IMR-90 (cell line): ENCODE measurements around the gene MAK. TPM values are rescaled to one million over a fixed set of nuclear protein-coding genes. Genes with fewer than 3 reads are reported as not detected.

Source experiments
- ATAC-seq: fragments of 200-7000 bp; cut with Tn5 transposase; 2 replicates; pipeline ENCODE4 v1.9.1; 2020; ENCODE audit warnings: low read depth, mild to moderate bottlenecking, moderate library complexity
- BruUV-seq: library from RNA; stranded (reverse); fragments of 400-500 nt; replicated peaks from 2 replicates; lab custom pipeline; 2021; lab: Mats Ljungman, UMichigan
- CTCF ChIA-PET: fragments of 300-600 bp; formaldehyde crosslinking; extraction: SDS; loops from one replicate; lab custom pipeline; 2021; ENCODE audit warnings: antibody characterized with exemption; lab: Yijun Ruan, JAX
- POLR2A ChIA-PET: fragments of 300-600 bp; sonication (Branson Sonifier 250); formaldehyde crosslinking; loops from one replicate; lab custom pipeline; 2022; ENCODE audit warnings: antibody characterized with exemption; ENCODE audit not compliant: unreplicated experiment; lab: Charles Lee
- DNase-seq: peaks from one replicate; pipeline ENCODE4 v3.0.0; 2013
- H2AFZ ChIP-seq: replicated peaks from 2 replicates; pipeline ENCODE3; 2013; ENCODE audit warnings: low read length, mild to moderate bottlenecking; ENCODE audit not compliant: poor library complexity
- H2AK5ac ChIP-seq: 2 replicates; pipeline ENCODE4 v1.6.1; 2013; ENCODE audit warnings: low read depth, low read length, inconsistent platforms
- H2AK9ac ChIP-seq: replicated peaks from 2 replicates; pipeline ENCODE3; 2013; ENCODE audit warnings: mild to moderate bottlenecking, low read depth, low read length, moderate library complexity; ENCODE audit not compliant: poor library complexity
- H2BK120ac ChIP-seq: 2 replicates; pipeline ENCODE4 v1.6.1; 2013; ENCODE audit warnings: low read depth, low read length, inconsistent platforms
- H2BK15ac ChIP-seq: 3 replicates; pipeline ENCODE4 v1.6.1; 2013; ENCODE audit warnings: low read depth, low read length, inconsistent platforms
- H2BK20ac ChIP-seq: 2 replicates; pipeline ENCODE4 v1.6.1; 2013; ENCODE audit warnings: low read depth, mild to moderate bottlenecking, inconsistent platforms, low read length, moderate library complexity
- H2BK5ac ChIP-seq: 2 replicates; pipeline ENCODE4 v1.6.1; 2013; ENCODE audit warnings: mild to moderate bottlenecking, low read depth, low read length, inconsistent platforms; ENCODE audit not compliant: poor library complexity, severe bottlenecking
- H3K14ac ChIP-seq: replicated peaks from 2 replicates; pipeline ENCODE4 v1.6.1; 2013; ENCODE audit warnings: low read depth, low read length, inconsistent platforms
- H3K18ac ChIP-seq: 2 replicates; pipeline ENCODE4 v1.6.1; 2013; ENCODE audit warnings: low read depth, low read length, control low read depth
- H3K23ac ChIP-seq: 2 replicates; pipeline ENCODE4 v1.6.1; 2013; ENCODE audit warnings: low read depth, low read length, inconsistent platforms
- H3K27ac ChIP-seq: 2 replicates; pipeline ENCODE4 v1.5.1; 2013; ENCODE audit warnings: mild to moderate bottlenecking, control low read depth, low read length; ENCODE audit not compliant: insufficient read depth
- H3K27me3 ChIP-seq: 2 replicates; pipeline ENCODE4 v1.6.1; 2013; ENCODE audit warnings: low read length; ENCODE audit not compliant: control insufficient read depth, insufficient read depth
- H3K36me3 ChIP-seq: 2 replicates; pipeline ENCODE4 v1.6.1; 2013; ENCODE audit warnings: low read length, mixed read lengths; ENCODE audit not compliant: control insufficient read depth, insufficient read depth
- H3K4ac ChIP-seq: 2 replicates; pipeline ENCODE4 v1.6.1; 2013; ENCODE audit warnings: low read depth, low read length, inconsistent platforms
- H3K4me1 ChIP-seq: 2 replicates; pipeline ENCODE4 v1.6.1; 2013; ENCODE audit warnings: low read length, mixed read lengths; ENCODE audit not compliant: control insufficient read depth, insufficient read depth
- H3K4me2 ChIP-seq: 2 replicates; pipeline ENCODE4 v1.6.1; 2013; ENCODE audit warnings: low read depth, mild to moderate bottlenecking, control low read depth, low read length, moderate library complexity
- H3K4me3 ChIP-seq: 2 replicates; pipeline ENCODE4 v1.5.1; 2013; ENCODE audit warnings: low read depth, mild to moderate bottlenecking, control low read depth, low read length, moderate library complexity; ENCODE audit not compliant: insufficient read depth
- H3K56ac ChIP-seq: 2 replicates; pipeline ENCODE4 v1.6.1; 2013; ENCODE audit warnings: low read length, inconsistent platforms; ENCODE audit not compliant: insufficient read depth; ENCODE audit errors: extremely low read depth
- H3K79me1 ChIP-seq, 2 experiments: 2 replicates each; pipeline ENCODE4 v1.6.1; 2013; ENCODE audit warnings: low read length in 2 of 2, inconsistent platforms in 1 of 2, low read depth in 1 of 2
- H3K9ac ChIP-seq: 2 replicates; pipeline ENCODE4 v1.6.1; 2013; ENCODE audit warnings: low read depth, low read length, control low read depth
- H3K9me1 ChIP-seq: 2 replicates; pipeline ENCODE4 v1.6.1; 2013; ENCODE audit warnings: low read length, inconsistent platforms; ENCODE audit not compliant: insufficient read depth
- H3K9me3 ChIP-seq: 2 replicates; pipeline ENCODE4 v1.6.1; 2013; ENCODE audit warnings: low read length; ENCODE audit not compliant: control insufficient read depth, insufficient read depth
- H4K20me1 ChIP-seq: 2 replicates; pipeline ENCODE4 v1.6.1; 2013; ENCODE audit warnings: low read length, inconsistent platforms; ENCODE audit not compliant: insufficient read depth
- H4K5ac ChIP-seq: 2 replicates; pipeline ENCODE4 v1.6.1; 2013; ENCODE audit warnings: mild to moderate bottlenecking, low read depth, low read length, control low read depth
- H4K8ac ChIP-seq, 2 experiments: 2 replicates each; pipeline ENCODE4 v1.6.1; 2013; ENCODE audit warnings: low read depth in 2 of 2, low read length in 2 of 2, control low read depth in 1 of 2, inconsistent platforms in 1 of 2
- H4K91ac ChIP-seq: 2 replicates; pipeline ENCODE4 v1.6.1; 2013; ENCODE audit warnings: low read depth, low read length, inconsistent platforms; ENCODE audit not compliant: insufficient read depth
- BHLHE40 ChIP-seq: fragments of 150-350 bp; IDR thresholded peaks from 2 replicates; pipeline ENCODE4 v1.6.1; 2016; ENCODE audit warnings: mild to moderate bottlenecking, low read depth, low read length
- CEBPB ChIP-seq: IDR thresholded peaks from 2 replicates; pipeline ENCODE4 v1.6.1; 2012; ENCODE audit warnings: low read depth, low read length, improper control_type of control experiment
- CHD1 ChIP-seq: IDR thresholded peaks from 2 replicates; pipeline ENCODE4 v1.6.1; 2012; ENCODE audit warnings: low read depth, low read length, improper control_type of control experiment
- CTCF ChIP-seq: conservative IDR thresholded peaks from 2 replicates; pipeline ENCODE4 v1.5.1; 2012; ENCODE audit warnings: mild to moderate bottlenecking, low read depth, low read length, improper control_type of control experiment
- ELK1 ChIP-seq: fragments of 150-350 bp; IDR thresholded peaks from 2 replicates; pipeline ENCODE4 v1.6.1; 2016; ENCODE audit warnings: low read depth, mild to moderate bottlenecking, low read length, moderate library complexity, borderline replicate concordance
- FOS ChIP-seq: fragments of 150-350 bp; IDR thresholded peaks from 2 replicates; pipeline ENCODE4 v1.6.1; 2016; ENCODE audit warnings: low read depth, low read length
- MAFK ChIP-seq: IDR thresholded peaks from 2 replicates; pipeline ENCODE4 v1.6.1; 2012; ENCODE audit warnings: low read depth, low read length, improper control_type of control experiment
- MAZ ChIP-seq: IDR thresholded peaks from 2 replicates; pipeline ENCODE4 v1.6.1; 2012; ENCODE audit warnings: low read depth, mild to moderate bottlenecking, low read length, improper control_type of control experiment, moderate library complexity, borderline replicate concordance
- MXI1 ChIP-seq: IDR thresholded peaks from 2 replicates; pipeline ENCODE4 v1.6.1; 2012; ENCODE audit warnings: low read depth, mild to moderate bottlenecking, low read length, moderate library complexity, borderline replicate concordance
- NFE2L2 ChIP-seq: fragments of 150-350 bp; IDR thresholded peaks from 2 replicates; pipeline ENCODE4 v1.6.1; 2016; ENCODE audit warnings: low read depth, mild to moderate bottlenecking, low read length
- POLR2A ChIP-seq: IDR thresholded peaks from 2 replicates; pipeline ENCODE4 v1.6.1; 2012; ENCODE audit warnings: mild to moderate bottlenecking, low read depth, low read length
- RAD21 ChIP-seq: IDR thresholded peaks from 2 replicates; pipeline ENCODE4 v1.6.1; 2012; ENCODE audit warnings: low read length, improper control_type of control experiment
- RCOR1 ChIP-seq: IDR thresholded peaks from 2 replicates; pipeline ENCODE4 v1.6.1; 2012; ENCODE audit warnings: mild to moderate bottlenecking, low read length, improper control_type of control experiment; ENCODE audit not compliant: insufficient replicate concordance
- RFX5 ChIP-seq: IDR thresholded peaks from 2 replicates; pipeline ENCODE4 v1.8.0; 2012; ENCODE audit warnings: low read depth, mild to moderate bottlenecking, low read length, moderate library complexity
- SMC3 ChIP-seq: fragments of 150-350 bp; IDR thresholded peaks from 2 replicates; pipeline ENCODE4 v1.6.1; 2016; ENCODE audit warnings: low read depth, mild to moderate bottlenecking, antibody characterized with exemption, low read length, moderate library complexity
- USF2 ChIP-seq: fragments of 150-350 bp; IDR thresholded peaks from 2 replicates; pipeline ENCODE4 v1.6.1; 2017; ENCODE audit warnings: mild to moderate bottlenecking, antibody characterized with exemption, low read length, low read depth
- WGBS, 2 experiments: methylation state at CpG; one replicate each; pipeline versions ENCODE4 v1.1.5 to v1.1.7; 2013; ENCODE audit warnings: missing lambda C conversion rate in 2 of 2; ENCODE audit not compliant: insufficient read length in 1 of 2; ENCODE audit errors: extremely low coverage in 2 of 2; 5-methylcytosine and 5-hydroxymethylcytosine counted together
- dilution Hi-C: fragments of 300-500 bp; cut with HindIII; formaldehyde crosslinking; loops from one replicate; pipeline ENCODE4 v1.14.3; 2018; ENCODE audit warnings: low sequenced_read_pairs; ENCODE audit not compliant: unreplicated experiment
- in situ Hi-C: fragments of 300-500 bp; cut with MboI; formaldehyde crosslinking; loops from 3 replicates; pipeline ENCODE4 v1.14.3; 2019; ENCODE audit warnings: low sequenced_read_pairs, inconsistent platforms, mixed read lengths
- intact Hi-C: fragments of 100-400 bp; cut with micrococcal nuclease; formaldehyde crosslinking; loops from 2 replicates; pipeline ENCODE4 v1.10.0; 2022
- polyA plus RNA-seq, 3 experiments: library from polyadenylated mRNA; depleted of rRNA; stranded (reverse); fragments of >200 nt; gene quantifications; 2 replicates each; pipeline ENCODE4 v1.2.3, GENCODE V29; 2012; ENCODE audit warnings: low replicate concordance in 1 of 3
- total RNA-seq: library from RNA; depleted of rRNA; stranded (reverse); fragments of >200 nt; gene quantifications from 2 replicates; pipeline ENCODE4 v1.2.3, GENCODE V29; 2012

MAK gene
- total and polyA plus RNA-seq, 2 of the 4 experiments (the other 2 are of a cell fraction): not detected

GRCh38 chr6:10857259-10857658 lies 18.9 kb upstream of the MAK start:
- no peak for DNase-seq
- Histone ChIP-seq H2BK20ac (no peak overlapping the region), H3K9ac (no peak overlapping the region), H3K79me1 (no peaks in the 10 kb centered on the region), H2AK9ac (no peak overlapping the region), H3K36me3 (no peaks in the 10 kb centered on the region), H4K91ac (no peak overlapping the region), H4K20me1 (no peaks in the 10 kb centered on the region), H4K8ac (no peak overlapping the region), H3K56ac (no peak overlapping the region), H3K4me2 (no peak overlapping the region), H4K5ac (no peak overlapping the region), H3K23ac (no peak overlapping the region), H3K27ac (no peak overlapping the region), H3K4me1 (no peaks in the 10 kb centered on the region; the same call in 1 of the 2 replicates), H3K14ac (no peak overlapping the region), H3K27me3 (peaks cover under 1% of the 10 kb centered on the region), H3K4ac (no peak overlapping the region), H3K9me1 (no peaks in the 10 kb centered on the region), H3K18ac (no peak overlapping the region), H2BK5ac (no peak overlapping the region), H2AK5ac (no peak overlapping the region), H2BK15ac (no peak overlapping the region), H2AFZ (no peak overlapping the region), H2BK120ac (no peak overlapping the region), H3K4me3 (no peak overlapping the region), H3K9me3 (peaks cover 2% of the 10 kb centered on the region; the same call in 1 of the 2 replicates)
- dilution Hi-C loops (no loop called here), in situ Hi-C loops (no loop called here), intact Hi-C loops (no loop called here)
- BruUV-seq: no TSS peak
- no peak for ATAC-seq
- no CpG with 5 or more reads among the region's 2 CpGs for whole genome bisulfite sequencing, 2 experiments
- ChIA-PET POLR2A (no interaction called here), CTCF (interaction anchor here (0.6 kb wide), 1 partner anchor 211 kb away, joined by 3 read pairs; no protein-coding TSS in a partner anchor)
- TF ChIP-seq MXI1: no peak
- no peak for TF ChIP-seq FOS
- no peak for TF ChIP-seq POLR2A
- no peak for TF ChIP-seq RAD21
- no peak for TF ChIP-seq MAFK
- TF ChIP-seq NFE2L2: no peak
- TF ChIP-seq RFX5: no peak
- no peak for TF ChIP-seq CTCF
- TF ChIP-seq ELK1: no peak
- TF ChIP-seq USF2: no peak
- TF ChIP-seq MAZ: no peak
- no peak for TF ChIP-seq RCOR1
- TF ChIP-seq SMC3: no peak
- no peak for TF ChIP-seq CEBPB
- TF ChIP-seq CHD1: no peak
- TF ChIP-seq BHLHE40: no peak
